ENCODE measurements around the gene TRMU. TPM values are rescaled to one million over a fixed set of nuclear protein-coding genes. Genes with fewer than 3 reads are reported as not detected.

The TRMU gene
- total and polyA plus RNA-seq, 2 of the 4 experiments (the other 2 are of a cell fraction) = 19.0 to 36.4 TPM

DNA sequence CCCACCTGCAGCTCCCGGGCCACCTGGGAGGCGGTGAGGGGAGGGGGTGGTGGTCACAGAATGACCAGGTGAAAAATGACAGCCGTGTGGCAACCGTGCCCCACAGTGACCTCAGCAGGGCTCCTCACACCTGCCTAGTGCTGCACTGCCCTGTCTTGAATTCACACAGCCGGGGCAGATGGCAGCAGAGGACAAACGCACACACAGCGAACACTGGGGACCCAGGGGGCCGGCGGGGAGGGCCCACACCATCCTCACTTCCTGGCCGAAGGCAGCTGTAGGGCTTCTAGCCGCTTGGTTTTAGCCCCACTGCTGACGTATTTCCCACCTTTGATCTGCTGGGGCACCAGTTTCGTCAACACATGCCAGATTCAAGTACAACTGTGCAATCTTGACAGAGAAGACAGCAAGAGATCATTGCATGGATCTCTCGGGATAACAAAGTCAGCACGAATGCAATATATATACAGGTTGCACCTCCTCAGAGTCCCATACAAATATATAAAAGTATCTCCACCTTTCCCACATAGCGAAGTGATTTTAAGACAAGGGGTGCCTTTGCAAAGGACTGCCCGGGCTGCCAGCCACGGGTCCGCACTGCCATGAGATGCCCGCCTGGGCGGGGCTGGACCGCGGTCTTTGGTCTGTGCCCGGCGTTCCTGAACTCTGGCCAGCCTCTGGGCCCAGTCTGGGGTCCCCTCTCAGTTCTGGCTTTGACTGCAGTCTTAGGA is 26.9 kb downstream of the TRMU start:
- no peak for ATAC-seq (ENCODE audit: low read depth)
- Histone ChIP-seq H3K4me1 (ENCODE audit: control insufficient read depth, insufficient read depth, low read length) (no peaks in the 10 kb centered on the region), H2BK20ac (ENCODE audit: low read depth, low read length) (no peak overlapping the region), H3K4me2 (ENCODE audit: low read depth, low read length) (no peak overlapping the region), H4K20me1 (ENCODE audit: insufficient read depth, low read length) (no peaks in the 10 kb centered on the region), H2AFZ (replicated peaks; ENCODE audit: low read length, poor library complexity) (no peak overlapping the region), H3K56ac (ENCODE audit: extremely low read depth, insufficient read depth, low read length) (no peak overlapping the region), H4K8ac (ENCODE audit: low read depth in 2 of 2, low read length in 2 of 2) (no peak overlapping the region), H3K18ac (ENCODE audit: low read depth, low read length) (no peak overlapping the region), H3K4me3 (ENCODE audit: insufficient read depth, low read depth, low read length) (no peak overlapping the region), H3K27ac (ENCODE audit: insufficient read depth, low read length) (no peak overlapping the region), H3K4ac (ENCODE audit: low read depth, low read length) (no peak overlapping the region), H2AK9ac (replicated peaks; ENCODE audit: low read depth, low read length, poor library complexity) (no peak overlapping the region), H2AK5ac (ENCODE audit: low read depth, low read length) (no peak overlapping the region), H2BK15ac (ENCODE audit: low read depth, low read length) (no peak overlapping the region), H3K23ac (ENCODE audit: low read depth, low read length) (no peak overlapping the region), H3K14ac (replicated peaks; ENCODE audit: low read depth, low read length) (no peak overlapping the region), H3K9me1 (ENCODE audit: insufficient read depth, low read length) (no peaks in the 10 kb centered on the region), H3K9me3 (ENCODE audit: control insufficient read depth, insufficient read depth, low read length) (no peaks in the 10 kb centered on the region), H4K5ac (ENCODE audit: low read depth, low read length) (no peak overlapping the region), H3K36me3 (ENCODE audit: control insufficient read depth, insufficient read depth, low read length) (peaks cover 4% of the 10 kb centered on the region; the same call in 1 of the 2 replicates), H3K27me3 (ENCODE audit: control insufficient read depth, insufficient read depth, low read length) (peaks cover 5% of the 10 kb centered on the region; the same call in 1 of the 2 replicates), H4K91ac (ENCODE audit: insufficient read depth, low read depth, low read length) (no peak overlapping the region), H2BK5ac (ENCODE audit: low read depth, low read length, poor library complexity, severe bottlenecking) (no peak overlapping the region), H3K79me1 (ENCODE audit: low read depth in 1 of 2, low read length in 2 of 2) (no peaks in the 10 kb centered on the region), H2BK120ac (ENCODE audit: low read depth, low read length) (no peak overlapping the region), H3K9ac (ENCODE audit: low read depth, low read length) (no peak overlapping the region)
- no TSS peak for BruUV-seq (replicated peaks)
- ChIA-PET CTCF (no interaction called here), POLR2A (ENCODE audit: unreplicated experiment) (no interaction called here)
- dilution Hi-C loops (cut with HindIII; ENCODE audit: low sequenced_read_pairs, unreplicated experiment) (no loop called here), intact Hi-C loops (cut with micrococcal nuclease) (no loop called here), in situ Hi-C loops (cut with MboI; ENCODE audit: low sequenced_read_pairs) (no loop called here)
- TF ChIP-seq MAFK (IDR thresholded peaks at IDR 0.05; ENCODE audit: low read depth, low read length) (no peak), NFE2L2 (IDR thresholded peaks at IDR 0.05; ENCODE audit: low read depth, low read length) (no peak), POLR2A (IDR thresholded peaks at IDR 0.05; ENCODE audit: low read depth, low read length) (no peak), MAZ (IDR thresholded peaks at IDR 0.05; ENCODE audit: borderline replicate concordance, low read depth, low read length) (no peak), CHD1 (IDR thresholded peaks at IDR 0.05; ENCODE audit: low read depth, low read length) (no peak), FOS (IDR thresholded peaks at IDR 0.05; ENCODE audit: low read depth, low read length) (no peak), MXI1 (IDR thresholded peaks at IDR 0.05; ENCODE audit: borderline replicate concordance, low read depth, low read length) (no peak), CEBPB (IDR thresholded peaks at IDR 0.05; ENCODE audit: low read depth, low read length) (no peak), RAD21 (IDR thresholded peaks at IDR 0.05; ENCODE audit: low read length) (no peak), RFX5 (IDR thresholded peaks at IDR 0.05; ENCODE audit: low read depth, low read length) (no peak), SMC3 (IDR thresholded peaks at IDR 0.05; ENCODE audit: low read depth, low read length) (no peak), BHLHE40 (IDR thresholded peaks at IDR 0.05; ENCODE audit: low read depth, low read length) (no peak), RCOR1 (IDR thresholded peaks at IDR 0.05; ENCODE audit: insufficient replicate concordance, low read length) (no peak)
- TF ChIP-seq, protein P1, sequence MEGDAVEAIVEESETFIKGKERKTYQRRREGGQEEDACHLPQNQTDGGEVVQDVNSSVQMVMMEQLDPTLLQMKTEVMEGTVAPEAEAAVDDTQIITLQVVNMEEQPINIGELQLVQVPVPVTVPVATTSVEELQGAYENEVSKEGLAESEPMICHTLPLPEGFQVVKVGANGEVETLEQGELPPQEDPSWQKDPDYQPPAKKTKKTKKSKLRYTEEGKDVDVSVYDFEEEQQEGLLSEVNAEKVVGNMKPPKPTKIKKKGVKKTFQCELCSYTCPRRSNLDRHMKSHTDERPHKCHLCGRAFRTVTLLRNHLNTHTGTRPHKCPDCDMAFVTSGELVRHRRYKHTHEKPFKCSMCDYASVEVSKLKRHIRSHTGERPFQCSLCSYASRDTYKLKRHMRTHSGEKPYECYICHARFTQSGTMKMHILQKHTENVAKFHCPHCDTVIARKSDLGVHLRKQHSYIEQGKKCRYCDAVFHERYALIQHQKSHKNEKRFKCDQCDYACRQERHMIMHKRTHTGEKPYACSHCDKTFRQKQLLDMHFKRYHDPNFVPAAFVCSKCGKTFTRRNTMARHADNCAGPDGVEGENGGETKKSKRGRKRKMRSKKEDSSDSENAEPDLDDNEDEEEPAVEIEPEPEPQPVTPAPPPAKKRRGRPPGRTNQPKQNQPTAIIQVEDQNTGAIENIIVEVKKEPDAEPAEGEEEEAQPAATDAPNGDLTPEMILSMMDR (conservative IDR thresholded peaks at IDR 0.05; ENCODE audit: low read depth, low read length) = no peak
- TF ChIP-seq, protein P2, sequence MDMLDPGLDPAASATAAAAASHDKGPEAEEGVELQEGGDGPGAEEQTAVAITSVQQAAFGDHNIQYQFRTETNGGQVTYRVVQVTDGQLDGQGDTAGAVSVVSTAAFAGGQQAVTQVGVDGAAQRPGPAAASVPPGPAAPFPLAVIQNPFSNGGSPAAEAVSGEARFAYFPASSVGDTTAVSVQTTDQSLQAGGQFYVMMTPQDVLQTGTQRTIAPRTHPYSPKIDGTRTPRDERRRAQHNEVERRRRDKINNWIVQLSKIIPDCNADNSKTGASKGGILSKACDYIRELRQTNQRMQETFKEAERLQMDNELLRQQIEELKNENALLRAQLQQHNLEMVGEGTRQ (IDR thresholded peaks at IDR 0.05; ENCODE audit: low read depth, low read length) = no peak
- TF ChIP-seq, protein P3, sequence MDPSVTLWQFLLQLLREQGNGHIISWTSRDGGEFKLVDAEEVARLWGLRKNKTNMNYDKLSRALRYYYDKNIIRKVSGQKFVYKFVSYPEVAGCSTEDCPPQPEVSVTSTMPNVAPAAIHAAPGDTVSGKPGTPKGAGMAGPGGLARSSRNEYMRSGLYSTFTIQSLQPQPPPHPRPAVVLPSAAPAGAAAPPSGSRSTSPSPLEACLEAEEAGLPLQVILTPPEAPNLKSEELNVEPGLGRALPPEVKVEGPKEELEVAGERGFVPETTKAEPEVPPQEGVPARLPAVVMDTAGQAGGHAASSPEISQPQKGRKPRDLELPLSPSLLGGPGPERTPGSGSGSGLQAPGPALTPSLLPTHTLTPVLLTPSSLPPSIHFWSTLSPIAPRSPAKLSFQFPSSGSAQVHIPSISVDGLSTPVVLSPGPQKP (IDR thresholded peaks at IDR 0.05; ENCODE audit: borderline replicate concordance, low read depth, low read length) = no peak
- peak; percentile 6 for DNase-seq
- 54% methylated on average over 20 of the region's 25 CpGs; no CpG with 5 or more reads in 1 of the 2 experiments for WGBS, 2 experiments (ENCODE audit: extremely low coverage in 2 of 2, insufficient read length in 1 of 2)
